Measurements from ENCODE around the gene RPS28. TPM values are rescaled to one million over a fixed set of nuclear protein-coding genes. Genes with fewer than 3 reads are reported as not detected.
"Not testable (repeated sequence)": the region's sequence is repeated elsewhere in the genome, so short reads cannot be mapped to it uniquely, and the experiment has no call there.

Gene RPS28
- total and polyA plus RNA-seq, 2 experiments from 2014 or later, result 349 to 569 TPM

DNA sequence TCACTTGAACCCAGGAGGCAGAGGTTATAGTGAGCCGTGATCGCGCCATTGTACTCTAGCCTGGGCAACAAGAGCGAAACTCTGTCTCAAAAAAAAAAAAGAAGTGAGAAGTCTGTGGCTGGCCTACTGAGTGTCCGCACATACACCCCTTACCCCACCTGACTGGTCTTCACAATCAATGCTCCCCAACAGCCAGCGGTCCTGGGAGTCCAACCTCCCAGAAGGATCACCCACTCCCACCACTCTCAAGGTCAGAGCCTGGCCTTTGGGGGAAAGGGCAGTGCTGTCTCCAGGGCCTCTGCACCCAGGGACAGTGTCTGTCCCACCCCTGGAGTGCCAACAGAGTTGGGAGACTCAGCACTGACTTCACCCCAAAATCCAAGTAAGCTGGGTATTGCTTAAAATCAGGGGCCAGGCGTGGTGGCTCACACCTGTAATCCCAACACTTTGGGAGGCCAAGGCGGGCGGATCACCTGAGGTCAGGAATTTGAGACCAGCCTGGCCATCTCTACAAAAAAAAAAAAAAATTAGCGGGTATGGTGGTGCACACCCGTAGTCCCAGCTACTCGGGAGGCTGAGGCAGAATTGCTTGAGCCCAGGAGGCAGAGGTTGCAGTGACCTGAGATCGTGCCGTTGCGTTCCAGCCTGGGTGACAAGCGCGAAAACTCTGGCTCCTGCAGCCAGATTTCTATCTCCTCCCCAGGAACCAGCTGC is 10.8 kb upstream of the RPS28 start:
- no peaks in the 10 kb centered on the region for H3K27me3 ChIP-seq
- no peak for DNase-seq (ENCODE audit: low read depth in 1 of 2, low spot score in 1 of 2)
- peaks cover 13% of the 10 kb centered on the region for H3K4me1 ChIP-seq (ENCODE audit: low read depth)
- H3K4me3 ChIP-seq, result no peak overlapping the region
- TF ChIP-seq, protein P1, sequence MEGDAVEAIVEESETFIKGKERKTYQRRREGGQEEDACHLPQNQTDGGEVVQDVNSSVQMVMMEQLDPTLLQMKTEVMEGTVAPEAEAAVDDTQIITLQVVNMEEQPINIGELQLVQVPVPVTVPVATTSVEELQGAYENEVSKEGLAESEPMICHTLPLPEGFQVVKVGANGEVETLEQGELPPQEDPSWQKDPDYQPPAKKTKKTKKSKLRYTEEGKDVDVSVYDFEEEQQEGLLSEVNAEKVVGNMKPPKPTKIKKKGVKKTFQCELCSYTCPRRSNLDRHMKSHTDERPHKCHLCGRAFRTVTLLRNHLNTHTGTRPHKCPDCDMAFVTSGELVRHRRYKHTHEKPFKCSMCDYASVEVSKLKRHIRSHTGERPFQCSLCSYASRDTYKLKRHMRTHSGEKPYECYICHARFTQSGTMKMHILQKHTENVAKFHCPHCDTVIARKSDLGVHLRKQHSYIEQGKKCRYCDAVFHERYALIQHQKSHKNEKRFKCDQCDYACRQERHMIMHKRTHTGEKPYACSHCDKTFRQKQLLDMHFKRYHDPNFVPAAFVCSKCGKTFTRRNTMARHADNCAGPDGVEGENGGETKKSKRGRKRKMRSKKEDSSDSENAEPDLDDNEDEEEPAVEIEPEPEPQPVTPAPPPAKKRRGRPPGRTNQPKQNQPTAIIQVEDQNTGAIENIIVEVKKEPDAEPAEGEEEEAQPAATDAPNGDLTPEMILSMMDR (IDR thresholded peaks at IDR 0.05; ENCODE audit: low read depth, low read length), result no peak
- H3K9me3 ChIP-seq (ENCODE audit: low read depth), result no peaks in the 10 kb centered on the region
- H3K36me3 ChIP-seq, result peaks cover 14% of the 10 kb centered on the region
- no peak overlapping the region for H3K27ac ChIP-seq

DNA sequence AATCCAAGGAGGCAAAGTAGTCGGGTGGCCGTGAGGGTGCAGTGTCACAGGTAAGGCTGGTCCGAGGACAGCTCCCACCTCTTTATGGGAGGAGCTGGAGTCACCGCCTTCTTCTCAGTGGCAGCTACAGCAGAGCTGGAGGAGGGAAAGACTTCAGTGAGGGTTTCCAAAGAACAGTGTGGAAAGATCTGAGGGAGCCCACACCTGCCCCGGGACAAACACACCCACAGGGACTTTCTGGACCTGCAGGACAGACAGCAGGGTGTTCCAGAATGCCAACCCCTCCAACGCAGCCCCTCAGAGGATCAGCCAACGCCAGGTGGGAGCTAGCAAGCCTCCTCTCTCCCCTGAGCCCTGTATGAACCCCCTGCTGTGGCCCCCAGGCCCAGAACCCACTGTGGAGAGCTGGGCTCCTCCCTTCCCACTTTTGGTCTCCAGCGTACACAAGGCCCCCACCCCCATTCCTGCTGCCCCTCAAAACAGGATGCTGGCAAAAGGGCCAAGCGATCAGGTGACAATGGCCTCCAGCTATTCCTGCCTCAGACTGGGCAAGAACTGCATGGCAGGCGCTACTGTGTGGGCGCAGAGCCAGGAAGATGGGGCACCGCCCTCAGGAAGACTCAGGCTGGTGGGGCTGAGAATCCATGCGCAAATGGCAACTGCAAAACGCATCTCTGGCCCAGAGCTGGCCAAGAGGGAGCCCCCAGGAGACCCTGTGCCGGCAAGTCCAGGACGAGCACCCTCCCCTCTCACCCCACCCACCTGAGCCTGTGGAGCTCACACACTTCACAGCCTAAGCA is 9.6 kb upstream of the RPS28 start:
- H3K36me3 ChIP-seq, result peaks cover 14% of the 10 kb centered on the region
- DNase-seq (ENCODE audit: low read depth in 1 of 2, low spot score in 1 of 2), result no peak
- TF ChIP-seq, protein P1 (IDR thresholded peaks at IDR 0.05; ENCODE audit: low read depth, low read length), result no peak

DNA sequence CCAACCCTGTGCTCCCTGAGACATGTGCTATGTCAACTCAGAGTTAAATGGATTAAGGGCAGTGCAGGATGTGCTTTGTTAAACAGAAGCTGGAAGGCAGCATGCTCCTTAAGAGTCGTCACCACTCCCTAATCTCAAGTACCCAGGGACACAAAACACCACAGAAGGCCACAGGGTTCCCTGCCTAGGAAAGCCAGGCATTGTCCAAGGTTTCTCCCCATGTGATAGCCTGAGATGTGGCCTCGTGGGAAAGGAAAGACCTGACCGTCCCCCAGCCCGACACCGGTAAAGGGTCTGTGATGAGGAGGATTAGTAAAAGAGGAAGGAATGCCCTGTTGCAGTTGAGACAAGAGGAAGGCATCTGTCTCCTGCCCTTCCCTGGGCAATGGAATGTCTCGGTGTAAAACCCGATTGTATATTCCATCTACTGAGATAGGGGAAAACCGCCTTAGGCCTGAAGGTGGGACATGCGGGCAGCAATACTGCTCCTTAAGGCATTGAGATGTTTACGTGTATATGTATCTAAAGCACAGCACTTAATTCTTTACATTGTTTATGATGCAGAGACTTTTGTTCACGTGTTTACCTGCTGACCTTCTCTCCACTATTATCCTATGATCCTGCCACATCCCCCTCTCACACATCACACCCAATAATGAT is 6.2 kb upstream of the RPS28 start:
- not testable (repeated sequence) for H3K4me3 ChIP-seq; H3K27me3 ChIP-seq; H3K27ac ChIP-seq; H3K9me3 ChIP-seq (ENCODE audit: low read depth); H3K4me1 ChIP-seq (ENCODE audit: low read depth); H3K36me3 ChIP-seq; DNase-seq (ENCODE audit: low read depth in 1 of 2, low spot score in 1 of 2)

More for the DNA sequence above, 9.6 kb upstream of the RPS28 start:
- Histone ChIP-seq H3K9me3 (ENCODE audit: low read depth) (no peaks in the 10 kb centered on the region), H3K27me3 (no peaks in the 10 kb centered on the region), H3K27ac (no peak overlapping the region), H3K4me3 (no peak overlapping the region), H3K4me1 (ENCODE audit: low read depth) (peaks cover 13% of the 10 kb centered on the region)

DNA sequence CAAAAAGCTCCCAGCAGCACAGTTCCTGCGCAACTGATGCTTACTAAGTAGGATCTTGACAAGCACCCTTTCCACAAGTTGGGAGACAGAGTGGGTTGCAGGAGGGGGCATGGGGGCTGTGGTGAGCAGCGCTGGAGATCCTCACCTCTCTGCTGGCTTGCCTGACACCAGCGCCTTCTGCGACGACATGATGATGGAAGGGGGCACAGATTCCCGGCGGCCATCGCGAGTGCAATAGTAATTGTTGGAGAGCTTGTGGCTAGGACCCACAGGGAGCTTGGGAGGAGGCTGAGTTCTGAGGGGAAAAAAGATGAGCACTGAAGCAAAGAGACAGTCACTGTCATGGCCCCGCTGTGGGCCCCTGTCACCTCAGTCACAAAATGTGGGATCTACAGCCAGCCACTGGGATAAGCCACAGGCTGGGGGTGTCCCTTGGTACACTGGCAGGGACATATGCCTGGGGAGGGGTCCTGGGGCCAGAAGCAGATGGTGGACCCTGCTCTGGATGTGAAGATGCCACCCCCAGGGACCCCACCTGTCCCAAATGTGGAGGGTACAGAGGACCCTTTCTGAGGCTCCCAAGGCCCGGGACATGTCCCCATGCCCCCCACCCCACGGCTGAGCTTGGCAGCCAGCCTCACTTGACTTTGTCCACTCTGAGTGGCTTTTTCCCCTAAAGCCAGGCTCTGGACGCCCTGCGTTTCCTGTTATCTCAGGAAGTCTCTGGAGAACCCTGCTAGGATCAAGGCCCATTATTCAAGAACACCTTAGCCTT is 4.8 kb upstream of the RPS28 start:
- Histone ChIP-seq H3K4me3 (no peak overlapping the region), H3K27ac (no peak overlapping the region), H3K36me3 (peaks cover 4% of the 10 kb centered on the region), H3K9me3 (ENCODE audit: low read depth) (no peaks in the 10 kb centered on the region), H3K4me1 (ENCODE audit: low read depth) (peaks cover 5% of the 10 kb centered on the region), H3K27me3 (no peaks in the 10 kb centered on the region)
- TF ChIP-seq, protein P1 (IDR thresholded peaks at IDR 0.05; ENCODE audit: low read depth, low read length), result no peak
- no peak for DNase-seq (ENCODE audit: low read depth in 1 of 2, low spot score in 1 of 2)

DNA sequence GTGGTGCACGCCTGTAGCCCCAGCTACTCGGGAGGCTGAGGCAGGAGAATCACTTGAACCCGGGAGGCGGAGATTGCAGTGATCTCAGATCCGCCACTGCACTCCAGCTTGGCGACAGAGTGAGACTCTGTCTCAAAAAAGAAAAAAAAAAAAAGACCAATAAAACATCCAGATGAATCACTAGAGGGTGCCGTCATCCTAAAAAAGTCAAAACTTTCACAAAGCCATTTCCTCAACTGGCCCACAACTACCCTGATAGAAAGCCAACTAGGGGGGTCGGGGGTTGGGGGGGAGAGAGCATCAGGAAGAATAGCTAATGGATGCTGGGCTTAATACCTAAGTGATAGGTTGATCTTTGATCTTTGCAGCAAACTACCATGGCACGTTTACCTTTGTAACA is 2.5 kb upstream of the RPS28 start:
- H3K4me3 ChIP-seq; DNase-seq (ENCODE audit: low read depth in 1 of 2, low spot score in 1 of 2); H3K27me3 ChIP-seq; H3K27ac ChIP-seq; H3K36me3 ChIP-seq; H3K9me3 ChIP-seq (ENCODE audit: low read depth): not testable (repeated sequence)
- peaks cover 11% of the 10 kb centered on the region for H3K4me1 ChIP-seq (ENCODE audit: low read depth)

DNA sequence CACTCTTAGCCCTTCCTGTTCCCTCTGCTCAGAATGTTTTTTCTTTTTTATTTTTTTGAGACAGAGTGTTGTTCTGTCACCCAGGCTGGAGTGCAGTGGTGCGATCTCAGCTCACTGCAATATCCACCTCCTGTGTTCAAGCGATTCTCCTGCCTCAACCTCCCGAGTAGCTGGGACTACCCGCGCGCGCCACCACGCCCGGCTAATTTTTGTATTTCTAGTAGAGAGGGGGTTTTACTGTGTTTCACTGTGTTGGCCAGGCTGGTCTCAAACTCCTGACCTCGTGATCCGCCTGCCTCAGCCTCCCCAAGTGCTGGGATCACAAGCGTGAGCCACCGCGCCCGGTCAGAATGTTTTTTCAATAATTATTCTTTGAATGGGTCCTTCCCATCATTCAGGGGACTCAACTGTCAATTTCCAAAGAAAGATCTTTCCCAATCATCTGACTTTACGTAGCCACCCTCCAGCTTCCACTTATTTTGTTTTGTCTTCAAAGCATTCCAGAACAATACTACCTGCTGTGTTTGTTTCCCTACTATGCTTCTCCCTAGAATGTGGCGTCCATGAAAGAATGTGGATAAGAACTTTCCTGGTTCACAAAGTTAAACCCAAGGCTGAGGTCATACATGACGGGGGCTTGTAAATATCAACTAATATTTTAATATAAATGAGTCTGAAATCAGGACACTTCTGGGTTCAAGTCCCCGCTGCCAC is 1.3 kb upstream of the RPS28 start:
- H3K9me3 ChIP-seq (ENCODE audit: low read depth), result no peaks in the 10 kb centered on the region
- peaks cover 11% of the 10 kb centered on the region for H3K4me1 ChIP-seq (ENCODE audit: low read depth)
- TF ChIP-seq, protein P1 (IDR thresholded peaks at IDR 0.05; ENCODE audit: low read depth, low read length), result no peak
- H3K27ac ChIP-seq, result peak overlapping the region; percentile 91
- H3K36me3 ChIP-seq, result peaks cover 5% of the 10 kb centered on the region
- DNase-seq (ENCODE audit: low read depth in 1 of 2, low spot score in 1 of 2), result no peak
- no peaks in the 10 kb centered on the region for H3K27me3 ChIP-seq
- H3K4me3 ChIP-seq, result peak overlapping the region; percentile 77
